ENCODE data around the gene PIAS4. TPM values are rescaled to one million over a fixed set of nuclear protein-coding genes. Genes with fewer than 3 reads are reported as not detected.

Gene PIAS4
- total RNA-seq, 1 donor = 21.4 TPM

- H3K4me2 ChIP-seq (ENCODE audit: insufficient read depth, low read length) = no peak overlapping the region
- no peak for TF ChIP-seq CTCF (IDR thresholded peaks at IDR 0.05; ENCODE audit: extremely low read depth, low read depth, low read length)
- DNase-seq (ENCODE audit: insufficient read length, low spot score, missing footprints) = peak; percentile 94
- no peak overlapping the region for H3K4me3 ChIP-seq (ENCODE audit: insufficient read depth, low read length)
- no peak overlapping the region for H3K27ac ChIP-seq (ENCODE audit: low read depth, low read length)
- H2AFZ ChIP-seq (ENCODE audit: low read length) = no peak overlapping the region
- H3K27me3 ChIP-seq (ENCODE audit: insufficient read depth, low read length) = no peaks in the 10 kb centered on the region
- H3K4me1 ChIP-seq (ENCODE audit: insufficient read depth, low read length) = no peaks in the 10 kb centered on the region
- H4K20me1 ChIP-seq (ENCODE audit: insufficient read depth, low read length) = peaks cover 67% of the 10 kb centered on the region
- peaks cover 64% of the 10 kb centered on the region for H3K79me2 ChIP-seq (ENCODE audit: insufficient read depth, low read length)
- H3K36me3 ChIP-seq (ENCODE audit: insufficient read depth, low read length) = peaks cover 70% of the 10 kb centered on the region
- no peaks in the 10 kb centered on the region for H3K9me3 ChIP-seq (ENCODE audit: low read depth, low read length)
Measured at GRCh38 chr19:3976495-3977241, 30.9 kb upstream of the PIAS4 start.

GRCh38 chr19:3977242-3978143 lies 30.0 kb upstream of the PIAS4 start:
- no peak overlapping the region for H2AFZ ChIP-seq (ENCODE audit: low read length)
- H3K4me2 ChIP-seq (ENCODE audit: insufficient read depth, low read length) = no peak overlapping the region
- H3K79me2 ChIP-seq (ENCODE audit: insufficient read depth, low read length) = peaks cover 72% of the 10 kb centered on the region
- DNase-seq (ENCODE audit: insufficient read length, low spot score, missing footprints) = peak; percentile 56
- H3K4me1 ChIP-seq (ENCODE audit: insufficient read depth, low read length) = peaks cover 5% of the 10 kb centered on the region
- H3K9me3 ChIP-seq (ENCODE audit: low read depth, low read length) = no peaks in the 10 kb centered on the region
- TF ChIP-seq CTCF (IDR thresholded peaks at IDR 0.05; ENCODE audit: extremely low read depth, low read depth, low read length) = peak; percentile 19
- H3K4me3 ChIP-seq (ENCODE audit: insufficient read depth, low read length) = no peak overlapping the region
- no peak overlapping the region for H3K27ac ChIP-seq (ENCODE audit: low read depth, low read length)
- H3K27me3 ChIP-seq (ENCODE audit: insufficient read depth, low read length) = no peaks in the 10 kb centered on the region
- H4K20me1 ChIP-seq (ENCODE audit: insufficient read depth, low read length) = peaks cover 73% of the 10 kb centered on the region
- H3K36me3 ChIP-seq (ENCODE audit: insufficient read depth, low read length) = peaks cover 77% of the 10 kb centered on the region

DNA sequence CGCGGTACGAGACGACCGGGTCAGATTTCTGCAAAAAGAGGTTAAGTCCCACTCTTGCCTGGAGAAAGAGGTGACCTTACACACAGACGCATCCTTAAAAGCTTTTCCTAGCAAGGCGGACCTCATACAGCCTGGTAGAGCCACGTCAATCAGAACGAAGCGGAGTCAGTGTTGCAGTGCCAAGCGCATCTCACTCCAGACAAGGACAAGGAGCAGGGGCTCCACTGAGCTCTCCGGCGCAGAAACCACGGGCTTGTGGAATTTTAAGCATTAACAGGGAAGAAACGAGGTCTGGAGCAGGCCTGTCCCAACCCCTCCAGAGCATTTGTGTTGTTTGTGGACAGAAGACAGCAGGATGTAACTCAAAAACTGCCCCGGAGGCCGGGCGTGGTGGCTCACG lies 29.4 kb upstream of the PIAS4 start:
- Histone ChIP-seq H3K4me3 (ENCODE audit: insufficient read depth, low read length) (no peak overlapping the region), H3K9me3 (ENCODE audit: low read depth, low read length) (no peaks in the 10 kb centered on the region), H3K79me2 (ENCODE audit: insufficient read depth, low read length) (peaks cover 78% of the 10 kb centered on the region), H4K20me1 (ENCODE audit: insufficient read depth, low read length) (peaks cover 77% of the 10 kb centered on the region), H3K27ac (ENCODE audit: low read depth, low read length) (no peak overlapping the region), H2AFZ (ENCODE audit: low read length) (no peak overlapping the region), H3K27me3 (ENCODE audit: insufficient read depth, low read length) (no peaks in the 10 kb centered on the region), H3K36me3 (ENCODE audit: insufficient read depth, low read length) (peaks cover 81% of the 10 kb centered on the region), H3K4me2 (ENCODE audit: insufficient read depth, low read length) (no peak overlapping the region), H3K4me1 (ENCODE audit: insufficient read depth, low read length) (peaks cover 10% of the 10 kb centered on the region)
- no peak for TF ChIP-seq CTCF (IDR thresholded peaks at IDR 0.05; ENCODE audit: extremely low read depth, low read depth, low read length)
- DNase-seq (ENCODE audit: insufficient read length, low spot score, missing footprints) = peak; percentile 68

DNA sequence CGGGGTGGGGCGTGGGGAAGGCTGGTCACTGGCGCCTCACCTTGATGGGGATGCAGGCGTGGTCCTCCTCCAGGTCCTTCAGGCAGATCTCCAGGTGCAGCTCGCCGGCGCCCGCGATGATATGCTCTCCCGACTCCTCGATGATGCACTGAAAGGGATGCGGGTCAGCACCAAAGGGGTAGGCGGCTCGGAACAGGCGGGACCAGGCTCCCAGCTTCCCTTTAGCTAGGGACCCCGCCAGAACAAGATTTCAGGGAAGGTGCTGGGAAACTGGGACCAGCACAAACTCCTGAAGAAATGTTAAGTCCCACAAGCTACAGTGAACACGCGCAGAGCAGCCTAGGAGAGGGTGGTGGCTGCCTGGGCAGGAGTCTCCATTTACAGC lies 28.3 kb upstream of the PIAS4 start:
- H3K9me3 ChIP-seq (ENCODE audit: low read depth, low read length) = no peaks in the 10 kb centered on the region
- H3K4me2 ChIP-seq (ENCODE audit: insufficient read depth, low read length) = no peak overlapping the region
- peaks cover 17% of the 10 kb centered on the region for H3K4me1 ChIP-seq (ENCODE audit: insufficient read depth, low read length)
- peaks cover 88% of the 10 kb centered on the region for H4K20me1 ChIP-seq (ENCODE audit: insufficient read depth, low read length)
- TF ChIP-seq CTCF (IDR thresholded peaks at IDR 0.05; ENCODE audit: extremely low read depth, low read depth, low read length) = no peak
- H3K79me2 ChIP-seq (ENCODE audit: insufficient read depth, low read length) = peaks cover 90% of the 10 kb centered on the region
- no peak overlapping the region for H2AFZ ChIP-seq (ENCODE audit: low read length)
- H3K4me3 ChIP-seq (ENCODE audit: insufficient read depth, low read length) = no peak overlapping the region
- H3K27ac ChIP-seq (ENCODE audit: low read depth, low read length) = no peak overlapping the region
- H3K27me3 ChIP-seq (ENCODE audit: insufficient read depth, low read length) = no peaks in the 10 kb centered on the region
- DNase-seq (ENCODE audit: insufficient read length, low spot score, missing footprints) = peak; percentile 74
- peaks cover 92% of the 10 kb centered on the region for H3K36me3 ChIP-seq (ENCODE audit: insufficient read depth, low read length)

All from osteoblast (primary cell).